HS-5 (cell line): ENCODE results near the gene MBLAC1.

Experiments used
- DNase-seq: peaks from one replicate; pipeline ENCODE4 v3.0.0-alpha.2; 2012; ENCODE audit warnings: low read depth

Gene MBLAC1

GRCh38 chr7:100153708-100154535 lies 27.2 kb downstream of the MBLAC1 start:
- DNase-seq = no peak

- no peak for DNase-seq
Observed at GRCh38 chr7:100154651-100155491, 28.1 kb downstream of the MBLAC1 start.

GRCh38 chr7:100155553-100156317 lies 29.0 kb downstream of the MBLAC1 start:
- DNase-seq = no peak

DNA sequence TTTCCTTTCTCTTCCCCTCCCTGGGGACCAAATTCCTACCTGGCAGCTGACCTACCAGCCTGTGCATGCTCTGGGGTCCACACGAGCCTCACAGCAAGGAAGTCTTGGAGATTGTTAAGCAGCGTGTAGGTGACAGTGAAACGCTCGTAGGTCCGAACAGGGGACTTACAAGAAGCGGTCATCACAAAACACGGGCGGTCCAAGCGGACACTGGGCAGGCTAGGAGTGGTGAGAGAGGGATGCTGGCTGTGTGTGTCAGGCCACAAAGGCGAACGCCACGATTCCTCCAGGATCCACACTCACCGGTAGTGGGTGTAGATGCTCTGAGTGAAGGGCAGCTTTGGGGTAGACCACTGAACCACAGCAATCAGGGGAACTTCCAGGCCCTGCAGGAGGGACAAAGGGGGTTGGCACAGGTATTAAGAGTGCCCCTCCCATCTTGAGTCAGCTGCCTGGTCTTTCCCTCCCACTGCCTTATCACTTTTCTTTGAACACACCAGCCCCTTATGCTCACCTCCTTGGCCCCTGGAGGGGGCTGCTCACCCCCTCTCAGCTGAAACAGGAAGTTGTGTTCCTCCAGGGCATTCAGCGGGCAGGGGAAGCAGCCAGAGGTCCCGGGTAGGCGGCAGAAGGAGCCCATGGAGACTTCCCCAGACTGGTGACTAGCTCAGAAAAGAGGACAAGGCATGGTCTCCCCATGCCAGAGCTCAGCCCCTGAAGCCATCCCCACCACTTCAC lies 29.7 kb downstream of the MBLAC1 start:
- DNase-seq = no peak

DNA sequence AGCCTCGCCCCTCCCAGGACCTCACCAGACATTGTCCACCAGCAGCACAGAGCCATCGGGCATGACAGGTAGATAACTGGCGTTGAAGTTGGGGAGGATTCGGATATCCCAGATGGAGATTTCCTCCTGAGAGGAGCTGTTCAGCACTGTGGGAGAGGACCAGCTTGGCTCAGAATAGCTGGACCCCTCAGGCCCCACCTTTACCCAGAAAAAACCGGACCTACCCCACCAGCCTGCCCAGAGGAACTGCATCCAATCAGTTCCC lies 30.2 kb downstream of the MBLAC1 start:
- no peak for DNase-seq

DNA sequence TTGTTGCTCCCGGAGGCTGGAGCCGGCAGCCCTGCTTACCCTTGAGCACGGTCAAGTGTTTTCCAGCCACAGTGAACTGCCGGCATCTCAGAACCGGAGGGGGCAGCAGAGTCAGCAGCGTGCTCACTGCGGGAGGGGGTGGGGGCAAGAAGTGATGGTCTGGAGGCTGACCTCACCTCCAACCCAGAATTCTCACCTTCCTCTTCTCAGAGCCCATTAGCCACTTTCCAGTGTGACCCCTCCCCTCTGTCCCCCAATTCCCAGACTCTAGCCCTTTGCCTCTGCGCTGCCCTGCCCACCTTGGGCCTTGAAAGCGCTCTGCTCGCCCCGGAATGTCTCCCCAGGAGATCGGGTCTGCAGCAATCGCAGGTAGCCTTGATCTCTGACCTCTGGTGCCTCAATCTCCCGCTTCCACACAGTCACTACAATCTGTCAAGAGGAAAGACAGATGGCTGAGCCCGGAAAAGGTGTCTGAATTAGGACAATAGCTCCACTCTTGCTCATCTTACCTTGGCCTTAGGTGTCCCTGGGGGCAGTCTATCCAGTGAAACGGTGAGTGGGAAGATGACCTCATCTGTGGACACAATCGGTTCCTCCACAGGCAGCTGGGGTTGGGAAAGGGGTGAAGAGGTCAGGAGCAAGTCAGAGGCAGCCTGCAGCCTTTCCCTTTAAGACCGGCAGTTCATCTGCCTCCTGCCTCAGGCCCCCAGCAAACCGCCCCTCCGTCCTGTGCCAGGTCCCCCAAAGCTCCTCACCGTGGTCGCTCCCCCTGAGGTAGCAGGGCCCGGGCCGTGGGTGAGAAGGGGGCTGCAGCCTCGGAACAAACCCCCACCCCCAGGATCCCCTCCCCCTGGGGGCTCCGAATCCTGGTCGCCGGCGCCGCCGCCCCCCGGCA lies 30.8 kb downstream of the MBLAC1 start:
- DNase-seq = peak; percentile 33

DNA sequence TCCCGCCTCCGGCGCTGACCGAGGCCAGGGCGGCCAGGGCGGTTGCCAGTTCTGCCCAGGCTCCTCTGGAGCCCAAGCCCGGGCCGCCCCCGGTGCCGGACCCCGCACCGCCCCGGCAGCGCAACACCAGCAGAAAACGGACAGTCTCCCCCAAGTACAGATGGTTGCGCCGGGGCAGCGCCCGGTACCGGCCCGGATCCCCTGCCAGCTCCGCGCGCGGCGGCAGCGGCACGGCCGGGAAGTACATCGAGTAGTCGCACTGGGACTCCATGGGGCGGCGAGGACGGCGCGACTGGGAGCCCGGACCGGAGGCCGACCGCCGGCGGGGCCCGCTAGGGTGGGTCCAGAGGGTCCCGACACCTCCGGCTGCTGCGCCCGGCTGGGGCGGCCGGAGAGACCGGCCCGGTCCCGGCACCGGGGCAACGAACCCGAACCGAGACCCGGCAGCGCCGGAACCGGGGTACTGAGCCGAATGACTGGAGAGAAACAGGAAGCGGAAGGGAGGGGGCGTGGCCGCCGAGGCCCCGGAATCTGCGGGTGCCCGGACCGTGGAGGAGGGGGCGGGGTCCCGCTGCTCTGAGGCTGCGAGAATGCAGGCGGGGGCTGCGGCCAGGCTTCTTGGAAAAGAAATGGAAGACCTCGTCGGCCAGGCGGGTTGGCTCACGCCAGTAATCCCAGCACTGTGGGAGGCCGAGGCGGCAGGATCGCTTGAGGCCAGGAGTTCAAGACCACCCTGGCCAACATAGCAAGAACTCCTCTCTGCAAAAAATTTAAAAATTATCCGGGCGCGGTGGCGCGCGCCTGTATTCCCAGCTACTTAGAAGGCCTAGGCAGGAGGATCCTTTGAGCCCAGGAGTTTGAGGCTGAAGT lies 31.7 kb downstream of the MBLAC1 start, which contains the start of gene TRAPPC14:
Gene TRAPPC14 (minus strand): TSS at position 495 of the 870 bp plus-strand sequence. CDS start 224 bp downstream, at position 271.
- peak; percentile 22 for DNase-seq

DNA sequence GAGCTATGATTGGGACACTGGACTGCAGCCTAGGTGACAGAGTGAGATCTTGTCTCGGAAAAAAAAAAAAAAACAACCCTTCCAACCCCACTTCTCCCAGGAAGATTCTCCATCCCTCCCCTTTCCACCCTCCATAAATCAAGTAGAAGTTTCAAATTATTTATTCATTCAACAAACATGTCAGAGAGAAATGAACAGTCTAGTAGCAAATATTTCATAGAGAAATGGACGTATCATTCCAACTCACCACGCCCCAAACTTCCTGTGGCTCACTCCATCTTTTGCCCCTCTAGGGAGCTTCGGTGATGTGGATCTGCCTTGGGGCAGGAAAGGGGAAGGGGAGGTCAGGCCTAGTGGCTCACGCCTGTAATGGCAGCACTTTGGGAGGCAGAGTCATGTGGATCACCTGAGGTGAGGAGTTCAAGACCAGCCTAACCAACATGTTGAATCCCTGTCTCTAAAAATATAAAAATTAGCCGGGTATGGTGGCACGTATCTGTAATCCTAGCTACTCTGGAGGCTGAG lies 32.4 kb downstream of the MBLAC1 start:
- DNase-seq = no peak

- DNase-seq = no peak
Observed at GRCh38 chr7:100160067-100160466, 33.3 kb downstream of the MBLAC1 start.

- no peak for DNase-seq
Observed at GRCh38 chr7:100163006-100163531, 36.3 kb downstream of the MBLAC1 start.

DNA sequence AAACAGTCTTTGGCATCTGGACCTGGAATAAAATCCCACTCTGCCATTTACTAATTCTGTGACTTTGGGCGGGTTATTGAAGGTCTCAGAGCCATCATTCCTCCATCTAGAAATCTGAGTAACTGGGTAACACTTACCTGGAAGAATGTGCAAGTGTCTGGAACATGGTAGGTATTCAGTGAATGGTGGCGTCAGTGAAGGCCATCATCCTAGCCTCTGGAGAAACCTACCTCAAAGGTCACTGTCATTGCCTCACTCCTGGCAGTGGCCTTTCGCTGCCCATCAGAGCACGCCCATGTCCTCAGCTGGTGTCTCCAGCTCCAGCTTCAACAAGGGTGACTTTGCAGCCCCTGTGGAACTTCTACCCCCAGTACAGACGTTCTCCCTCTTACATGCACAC lies 37.1 kb downstream of the MBLAC1 start:
- no peak for DNase-seq

DNA sequence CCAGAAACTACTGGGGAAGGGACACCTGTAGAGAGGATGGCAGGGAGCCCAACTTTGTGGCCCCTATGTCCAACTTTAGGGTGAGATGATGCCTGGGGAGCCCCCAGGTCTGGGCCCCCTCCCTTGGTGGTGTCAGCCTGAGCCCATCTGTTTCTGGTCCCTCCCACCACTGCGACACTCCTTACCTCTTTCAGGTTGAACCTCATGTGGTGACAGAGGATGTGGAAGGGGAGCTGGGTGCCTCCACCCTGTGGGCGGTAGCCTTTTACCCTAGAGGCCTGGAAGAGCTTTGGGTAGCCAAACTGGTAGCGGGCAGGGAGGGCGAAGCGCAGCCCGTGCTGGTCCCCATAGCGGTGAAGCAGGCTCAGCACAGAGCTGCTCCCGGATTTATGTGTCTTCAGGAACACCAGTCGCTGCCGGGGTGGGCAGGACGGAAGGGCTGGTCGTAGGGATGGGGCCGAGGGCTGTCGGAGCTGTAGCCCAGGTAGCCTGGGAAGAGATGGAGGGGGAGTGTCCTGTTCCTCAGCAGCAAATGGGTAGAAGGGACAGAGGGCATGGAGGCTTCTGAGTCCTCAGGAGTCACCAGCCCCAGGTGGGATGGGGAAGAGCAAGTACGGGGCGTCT lies 39.7 kb downstream of the MBLAC1 start:
- DNase-seq = no peak

GRCh38 chr7:100166970-100167911 lies 40.5 kb downstream of the MBLAC1 start:
- no peak for DNase-seq

DNA sequence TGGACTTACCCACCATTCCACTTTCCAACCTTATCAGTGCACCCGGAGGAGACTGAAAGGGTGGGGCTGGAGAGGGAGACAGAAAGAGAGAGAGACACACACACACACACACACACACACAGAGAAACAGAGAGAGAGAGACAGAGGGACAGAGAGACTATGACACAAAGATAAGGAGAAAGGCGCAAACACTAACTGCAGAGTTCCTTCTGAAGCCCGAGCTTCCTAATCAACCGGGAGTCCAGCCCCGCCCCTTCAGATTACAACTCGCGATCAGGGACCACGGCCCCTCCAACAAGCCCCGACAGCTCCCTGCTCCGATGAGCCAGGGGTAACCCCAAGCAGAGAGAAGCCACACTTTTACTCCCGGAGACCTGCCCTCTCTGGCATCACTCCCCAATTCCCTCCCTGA lies 41.2 kb downstream of the MBLAC1 start:
- DNase-seq = no peak

GRCh38 chr7:100169147-100169850 lies 42.5 kb downstream of the MBLAC1 start:
- no peak for DNase-seq

- no peak for DNase-seq
Observed at GRCh38 chr7:100170101-100170897, 43.5 kb downstream of the MBLAC1 start.
